ENCODE data around the gene SYT13.
A peak's percentile ranks its signal among the peaks of the same experiment; 100 is the strongest.

Gene SYT13, protein sequence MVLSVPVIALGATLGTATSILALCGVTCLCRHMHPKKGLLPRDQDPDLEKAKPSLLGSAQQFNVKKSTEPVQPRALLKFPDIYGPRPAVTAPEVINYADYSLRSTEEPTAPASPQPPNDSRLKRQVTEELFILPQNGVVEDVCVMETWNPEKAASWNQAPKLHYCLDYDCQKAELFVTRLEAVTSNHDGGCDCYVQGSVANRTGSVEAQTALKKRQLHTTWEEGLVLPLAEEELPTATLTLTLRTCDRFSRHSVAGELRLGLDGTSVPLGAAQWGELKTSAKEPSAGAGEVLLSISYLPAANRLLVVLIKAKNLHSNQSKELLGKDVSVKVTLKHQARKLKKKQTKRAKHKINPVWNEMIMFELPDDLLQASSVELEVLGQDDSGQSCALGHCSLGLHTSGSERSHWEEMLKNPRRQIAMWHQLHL

DNA sequence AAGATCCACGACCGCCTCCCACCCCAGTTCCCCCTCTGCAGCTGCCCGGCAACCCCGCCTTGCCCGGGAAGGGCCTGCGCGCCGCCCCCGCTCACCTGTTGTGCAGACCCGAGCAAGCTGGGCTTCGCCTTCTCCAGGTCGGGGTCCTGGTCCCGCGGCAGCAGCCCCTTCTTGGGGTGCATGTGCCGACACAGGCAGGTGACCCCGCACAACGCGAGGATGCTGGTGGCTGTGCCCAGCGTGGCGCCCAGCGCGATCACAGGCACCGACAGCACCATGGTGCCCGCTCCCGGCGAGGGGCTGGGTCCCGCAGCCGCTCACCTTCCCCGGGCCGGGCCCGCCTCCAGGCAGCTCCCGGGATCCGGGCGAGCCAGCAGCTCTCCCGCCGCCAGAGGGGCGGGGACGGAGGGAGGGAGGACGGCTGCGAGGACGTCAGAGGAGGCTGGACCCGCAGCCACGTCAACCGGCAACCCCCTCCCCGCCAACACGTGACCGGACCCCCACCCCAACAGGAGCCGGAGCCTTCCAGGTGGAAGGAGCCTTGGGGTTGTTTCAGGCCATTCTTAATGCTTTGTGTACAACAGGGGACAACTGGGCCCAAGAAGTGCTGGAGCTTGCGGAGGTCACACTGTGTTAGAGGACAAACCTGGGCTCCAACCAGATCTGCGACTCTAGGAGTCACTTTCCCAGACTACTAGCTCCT lies at the start of gene SYT13:
SYT13 (minus strand) TSS at position 412 of the 703 bp plus-strand sequence; CDS start at position 278, 134 bp downstream.
- DNase-seq (ENCODE audit: extremely low read depth, low read depth): no peak
- TF ChIP-seq, protein P1, sequence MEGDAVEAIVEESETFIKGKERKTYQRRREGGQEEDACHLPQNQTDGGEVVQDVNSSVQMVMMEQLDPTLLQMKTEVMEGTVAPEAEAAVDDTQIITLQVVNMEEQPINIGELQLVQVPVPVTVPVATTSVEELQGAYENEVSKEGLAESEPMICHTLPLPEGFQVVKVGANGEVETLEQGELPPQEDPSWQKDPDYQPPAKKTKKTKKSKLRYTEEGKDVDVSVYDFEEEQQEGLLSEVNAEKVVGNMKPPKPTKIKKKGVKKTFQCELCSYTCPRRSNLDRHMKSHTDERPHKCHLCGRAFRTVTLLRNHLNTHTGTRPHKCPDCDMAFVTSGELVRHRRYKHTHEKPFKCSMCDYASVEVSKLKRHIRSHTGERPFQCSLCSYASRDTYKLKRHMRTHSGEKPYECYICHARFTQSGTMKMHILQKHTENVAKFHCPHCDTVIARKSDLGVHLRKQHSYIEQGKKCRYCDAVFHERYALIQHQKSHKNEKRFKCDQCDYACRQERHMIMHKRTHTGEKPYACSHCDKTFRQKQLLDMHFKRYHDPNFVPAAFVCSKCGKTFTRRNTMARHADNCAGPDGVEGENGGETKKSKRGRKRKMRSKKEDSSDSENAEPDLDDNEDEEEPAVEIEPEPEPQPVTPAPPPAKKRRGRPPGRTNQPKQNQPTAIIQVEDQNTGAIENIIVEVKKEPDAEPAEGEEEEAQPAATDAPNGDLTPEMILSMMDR (IDR thresholded peaks at IDR 0.05; ENCODE audit: low read depth, low read length): no peak

DNA sequence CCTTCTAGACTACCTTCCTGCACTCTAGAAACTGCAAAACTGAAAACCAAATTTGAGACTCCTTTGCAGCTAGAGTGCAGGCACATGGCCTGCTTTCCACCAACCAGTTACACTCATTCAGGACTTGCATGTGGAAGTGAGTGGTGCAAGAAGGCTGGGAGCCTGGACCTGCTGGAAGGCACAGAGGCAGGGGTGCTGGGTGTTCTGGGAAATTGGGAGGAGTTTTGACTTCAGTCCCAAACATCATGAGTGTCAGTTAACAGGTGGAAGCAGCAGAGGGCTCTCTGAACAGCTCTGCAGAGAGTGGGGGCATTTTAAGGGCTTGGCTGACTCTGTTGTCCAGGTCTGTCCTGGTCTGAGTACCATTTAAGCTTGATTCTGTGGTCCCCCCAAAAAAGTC lies 49.3 kb upstream of the SYT13 start:
- TF ChIP-seq, protein P1 (IDR thresholded peaks at IDR 0.05; ENCODE audit: low read depth, low read length): no peak
- DNase-seq (ENCODE audit: extremely low read depth, low read depth): no peak

DNA sequence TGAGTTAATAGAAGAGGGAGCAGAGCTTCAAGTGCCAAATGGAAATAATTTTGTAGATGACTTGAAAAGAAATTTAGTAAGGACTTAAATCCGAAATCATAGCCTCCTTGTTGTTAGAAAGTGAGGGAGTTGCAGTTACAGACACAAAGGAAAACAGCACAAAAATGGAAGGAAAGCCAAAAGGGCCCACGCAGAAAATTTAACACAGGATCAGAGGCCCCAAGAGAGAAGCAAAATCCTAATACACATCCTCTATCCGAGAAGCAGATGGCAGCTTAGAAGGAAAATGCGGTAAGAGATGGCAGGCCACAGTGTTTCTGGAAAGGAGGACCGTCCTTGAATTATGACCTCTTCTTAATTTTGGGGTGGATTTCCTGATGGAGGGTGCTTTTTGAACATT lies 48.7 kb upstream of the SYT13 start:
- no peak for DNase-seq (ENCODE audit: extremely low read depth, low read depth)
- TF ChIP-seq, protein P1 (IDR thresholded peaks at IDR 0.05; ENCODE audit: low read depth, low read length): no peak

DNA sequence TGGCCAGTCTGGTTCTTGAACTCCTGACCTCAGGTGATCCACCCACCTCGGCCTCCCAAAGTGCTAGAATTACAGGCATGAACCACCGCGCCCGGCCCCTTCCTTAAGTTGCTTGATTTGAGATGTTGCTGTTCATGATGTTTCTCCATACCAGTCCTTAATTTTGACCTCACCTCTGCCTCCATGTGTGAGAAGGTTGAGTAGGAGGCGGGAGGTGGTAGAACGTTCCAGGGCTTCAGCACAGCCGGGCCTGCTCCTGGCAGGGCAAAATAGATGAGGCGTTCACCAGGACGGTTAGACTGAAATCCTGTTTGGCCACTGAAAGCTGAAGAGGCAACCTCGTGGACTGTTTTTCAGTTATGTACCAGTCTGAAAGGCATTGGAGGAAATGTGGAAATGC lies 48.3 kb upstream of the SYT13 start:
- DNase-seq (ENCODE audit: extremely low read depth, low read depth): no peak
- TF ChIP-seq, protein P1 (IDR thresholded peaks at IDR 0.05; ENCODE audit: low read depth, low read length): no peak

DNA sequence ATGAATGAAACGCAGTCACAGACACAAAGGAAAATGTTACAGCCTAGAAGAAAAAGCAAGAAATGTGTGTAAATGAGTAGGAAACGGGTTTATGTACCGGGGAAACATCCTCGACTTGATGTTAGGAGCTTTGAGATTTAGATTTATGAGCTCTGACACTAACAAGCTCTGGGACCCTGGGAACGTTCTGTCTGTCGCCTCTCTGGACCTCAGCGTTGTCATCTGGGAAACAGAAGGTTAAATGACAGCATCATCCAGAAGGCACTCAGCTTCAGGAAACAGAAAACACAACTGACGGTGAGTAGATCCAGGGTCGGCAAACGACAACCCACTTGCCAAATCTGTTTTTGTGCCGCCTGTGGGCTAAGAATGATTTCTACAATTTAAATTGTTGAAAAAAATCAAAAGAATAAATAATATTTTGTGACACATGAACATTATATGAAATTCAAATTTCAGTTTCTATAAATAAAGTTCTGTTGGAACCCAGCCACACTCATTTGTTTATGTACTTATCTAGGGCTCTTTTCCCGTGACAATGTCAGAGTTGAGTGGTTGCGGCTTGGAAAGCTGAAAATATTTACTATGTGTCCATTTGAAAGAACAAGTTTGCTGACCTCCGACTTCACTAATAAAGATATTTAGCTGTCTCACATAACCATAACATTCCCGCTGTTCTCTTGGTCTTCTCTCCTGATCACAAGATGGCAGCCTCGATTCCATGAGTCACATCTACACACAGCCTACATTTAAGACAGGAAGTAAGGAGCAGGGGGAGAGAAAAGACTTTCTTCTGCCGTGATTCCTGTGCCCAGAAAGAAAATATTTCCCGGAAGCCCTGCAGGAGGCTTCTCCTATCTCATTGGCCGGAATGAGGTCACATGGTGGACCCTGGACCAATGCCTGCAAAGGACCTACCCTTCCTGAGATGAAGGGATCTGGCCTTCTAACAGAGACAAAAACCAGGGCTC lies 47.1 kb upstream of the SYT13 start:
- DNase-seq (ENCODE audit: extremely low read depth, low read depth): no peak

DNA sequence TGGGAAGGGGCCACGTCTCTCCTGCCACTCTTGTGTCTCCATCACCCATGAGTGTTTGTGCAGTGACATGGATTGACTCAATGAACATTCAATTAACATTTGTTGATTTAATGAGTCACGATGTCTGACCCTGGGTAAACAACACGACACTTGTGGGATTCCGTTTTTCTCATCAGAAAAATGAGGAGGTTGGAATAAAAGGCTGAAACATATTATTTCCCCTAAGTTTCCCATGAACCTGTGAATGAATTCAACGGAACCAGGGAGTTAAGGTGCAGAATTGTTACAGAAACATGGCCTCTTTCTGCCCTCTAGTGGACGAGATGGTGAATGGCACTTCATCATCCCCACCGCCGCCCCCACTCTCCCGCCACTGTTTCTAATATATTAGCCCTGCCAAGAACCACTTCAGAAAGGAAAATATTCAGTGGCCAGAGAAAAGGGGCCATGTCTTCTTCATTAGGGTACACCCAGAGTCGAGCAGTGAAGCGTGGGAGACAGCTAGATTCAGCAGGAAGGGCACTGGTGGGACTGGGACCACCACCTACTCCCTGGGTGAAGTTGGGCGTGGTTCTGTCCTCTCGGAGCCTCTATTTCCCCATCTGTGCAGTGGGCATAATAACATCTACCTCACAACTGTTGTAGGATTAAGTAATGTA lies 46.3 kb upstream of the SYT13 start:
- DNase-seq (ENCODE audit: extremely low read depth, low read depth): no peak
- TF ChIP-seq, protein P1 (IDR thresholded peaks at IDR 0.05; ENCODE audit: low read depth, low read length): peak; percentile 59

More for the DNA sequence above, 47.1 kb upstream of the SYT13 start:
- TF ChIP-seq, protein P1 (IDR thresholded peaks at IDR 0.05; ENCODE audit: low read depth, low read length): no peak
